GM18499 (cell line): ENCODE measurements around the gene PDE6B.
"Not testable (repeated sequence)": the region's sequence is repeated elsewhere in the genome, so short reads cannot be mapped to it uniquely, and the experiment has no call there.

Source experiments
- ATAC-seq: cut with Tn5 transposase; IDR thresholded peaks from one replicate; pipeline ENCODE4 v1.9.1; 2021; ENCODE audit warnings: moderate number of reproducible peaks; ENCODE audit not compliant: insufficient read depth, unreplicated experiment

Gene PDE6B

DNA sequence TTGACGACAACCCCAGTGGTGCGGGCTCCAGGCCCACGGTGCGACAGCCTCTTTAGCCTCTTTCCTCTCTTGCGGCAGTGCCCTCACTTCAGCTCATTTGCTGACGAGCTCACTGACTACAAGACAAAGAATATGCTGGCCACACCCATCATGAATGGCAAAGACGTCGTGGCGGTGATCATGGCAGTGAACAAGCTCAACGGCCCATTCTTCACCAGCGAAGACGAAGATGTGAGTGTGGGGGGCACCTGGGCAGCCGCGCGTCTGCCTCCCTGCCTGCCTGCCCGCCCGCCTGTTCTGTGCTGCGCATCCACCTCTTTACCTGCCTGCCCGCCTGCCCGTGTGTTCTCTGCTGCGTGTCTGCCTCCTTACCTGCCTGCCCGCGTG, 9.2 kb downstream of the PDE6B start:
- no peak for ATAC-seq

DNA sequence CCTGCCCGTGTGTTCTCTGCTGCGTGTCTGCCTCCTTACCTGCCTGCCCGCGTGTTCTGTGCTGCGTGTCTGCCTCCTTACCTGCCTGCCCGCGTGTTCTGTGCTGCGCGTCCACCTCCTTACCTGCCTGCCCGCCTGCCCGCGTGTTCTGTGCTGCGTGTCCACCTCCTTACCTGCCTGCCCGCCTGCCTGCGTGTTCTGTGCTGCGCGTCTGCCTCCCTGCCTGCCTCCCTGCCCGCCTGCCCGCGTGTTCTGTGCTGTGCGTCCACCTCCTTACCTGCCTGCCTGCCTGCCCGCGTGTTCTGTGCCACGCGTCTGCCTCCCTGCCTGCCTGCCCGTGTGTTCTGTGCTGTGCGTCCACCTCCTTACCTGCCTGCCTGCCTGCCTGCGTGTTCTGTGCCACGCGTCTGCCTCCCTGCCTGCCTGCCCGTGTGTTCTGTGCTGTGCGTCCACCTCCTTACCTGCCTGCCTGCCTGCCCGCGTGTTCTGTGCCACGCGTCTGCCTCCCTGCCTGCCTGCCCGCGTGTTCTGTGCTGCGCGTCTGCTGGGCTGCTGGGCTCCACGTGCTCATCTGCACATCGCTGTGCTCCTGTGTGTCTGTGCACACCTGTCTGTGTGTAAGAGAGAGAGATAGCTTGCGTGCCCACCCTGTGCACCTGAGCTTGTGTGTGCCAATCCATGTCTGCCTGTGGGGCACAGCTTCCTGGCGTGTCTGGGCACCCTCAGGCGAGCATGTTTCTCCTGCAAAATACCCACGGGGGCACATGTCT, 9.9 kb downstream of the PDE6B start:
- ATAC-seq, result not testable (repeated sequence)

DNA sequence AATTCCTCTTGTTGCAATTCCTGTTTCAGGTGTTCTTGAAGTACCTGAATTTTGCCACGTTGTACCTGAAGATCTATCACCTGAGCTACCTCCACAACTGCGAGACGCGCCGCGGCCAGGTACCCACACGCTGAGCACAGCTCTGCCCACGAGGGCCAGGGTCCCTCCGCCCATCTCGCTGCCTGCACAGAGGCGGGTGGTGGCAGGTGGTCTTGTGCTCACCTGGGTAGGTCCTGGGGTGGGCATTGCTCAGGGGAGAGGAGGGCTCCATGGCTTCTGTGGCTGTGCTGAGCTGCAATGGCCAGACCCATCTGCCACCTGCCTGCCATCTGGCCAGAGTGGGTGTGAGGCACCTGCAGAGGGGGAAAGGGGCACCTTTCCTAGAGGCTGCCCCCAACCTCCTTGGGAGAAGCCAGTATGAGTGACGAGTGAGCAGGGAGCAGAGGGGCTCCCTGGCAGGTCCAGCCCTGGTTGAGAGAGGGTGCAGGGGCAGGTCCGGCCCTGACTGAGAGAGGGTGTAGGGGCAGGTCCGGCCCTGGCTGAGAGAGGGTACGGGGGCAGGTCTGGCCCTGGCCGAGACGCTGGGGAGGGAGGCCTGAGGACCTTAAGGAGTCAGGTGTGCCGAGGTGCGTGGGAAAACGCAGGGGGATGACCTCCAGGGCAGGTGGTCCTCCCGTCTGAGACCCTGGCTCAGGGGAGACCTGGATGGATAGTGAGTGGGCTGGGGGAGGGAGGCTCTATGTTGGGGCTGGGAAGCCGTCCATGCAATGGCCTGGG, 10.7 kb downstream of the PDE6B start:
- no peak for ATAC-seq

DNA sequence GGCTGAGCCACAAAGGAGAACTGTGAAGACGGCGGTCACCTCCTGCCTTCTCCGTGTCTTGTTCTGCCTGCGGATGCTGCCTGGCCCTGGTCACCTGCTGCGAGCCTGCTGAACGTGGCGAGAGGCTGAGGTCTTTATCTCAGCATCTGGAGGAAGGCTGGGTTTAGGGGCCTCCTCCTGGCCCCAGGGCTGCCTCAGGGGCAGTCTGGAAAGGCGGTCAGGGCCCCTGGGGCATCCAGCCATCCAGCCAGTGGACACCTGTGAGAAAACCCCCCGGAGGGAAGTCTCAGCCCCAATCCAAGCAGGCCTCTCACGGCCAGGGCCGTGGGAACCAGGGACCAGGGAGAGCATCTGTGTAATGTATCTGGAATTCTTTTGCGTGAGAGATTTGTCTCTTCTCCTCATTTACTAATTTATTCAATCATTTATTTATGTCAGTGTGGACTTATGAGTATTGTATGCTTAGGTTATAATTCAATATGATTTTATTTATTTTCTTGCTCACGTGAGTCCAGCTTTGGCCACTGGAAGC, 11.3 kb downstream of the PDE6B start:
- no peak for ATAC-seq

DNA sequence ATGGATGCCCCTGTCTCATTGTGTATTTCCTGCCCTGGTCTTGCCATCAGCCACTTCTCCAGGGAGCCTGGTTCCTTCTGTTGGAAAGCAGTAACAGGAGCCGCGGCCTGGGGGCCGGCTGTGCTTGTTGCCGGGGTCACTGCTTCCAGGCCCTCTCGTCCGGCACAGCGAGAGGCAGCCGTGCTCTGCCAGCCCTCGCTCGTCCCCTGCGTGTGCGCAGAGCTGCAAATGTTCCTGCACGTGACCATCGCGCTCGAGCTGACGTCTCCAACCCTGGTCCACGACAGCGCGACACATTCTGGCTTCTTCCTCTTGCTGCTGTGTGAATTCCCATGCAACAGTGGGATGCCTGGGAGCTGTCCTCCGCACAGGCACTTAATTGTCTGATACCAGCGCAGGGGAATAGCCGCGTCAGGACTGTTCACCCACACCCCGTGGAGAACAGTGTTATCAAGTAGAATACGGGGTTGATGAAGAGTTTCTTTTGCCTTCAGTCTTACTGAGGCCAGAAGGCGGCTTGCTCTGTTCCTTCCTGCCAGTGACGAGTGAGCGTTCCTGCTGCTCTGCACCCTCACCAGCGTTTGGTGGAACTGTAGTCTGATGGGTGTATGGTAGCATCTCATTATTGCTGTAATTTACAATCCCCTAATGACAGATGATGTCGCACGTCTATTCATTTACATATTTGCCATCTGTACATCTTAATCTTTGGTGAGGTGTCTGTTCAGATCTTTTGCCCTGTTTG, 12.3 kb downstream of the PDE6B start:
- no peak for ATAC-seq

DNA sequence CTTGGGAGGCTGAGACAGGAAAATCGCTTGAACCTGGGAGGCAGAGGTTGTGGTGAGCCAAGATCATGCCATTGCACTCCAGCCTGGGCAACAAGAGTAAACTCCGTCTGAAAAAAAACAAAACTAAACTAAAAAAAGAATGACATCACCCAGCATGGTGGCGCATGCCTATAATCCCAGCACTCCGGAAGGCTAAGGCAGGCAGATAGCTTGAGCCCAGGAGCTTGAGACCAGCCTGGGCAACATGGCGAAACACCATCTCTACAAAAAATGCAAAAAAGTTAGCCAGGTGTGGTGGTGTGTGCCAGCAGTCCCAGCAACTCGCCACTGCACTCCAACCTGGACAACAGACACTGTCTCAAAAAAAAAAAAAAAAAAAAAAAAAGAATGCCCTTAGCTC, 17.0 kb downstream of the PDE6B start:
- not testable (repeated sequence) for ATAC-seq

DNA sequence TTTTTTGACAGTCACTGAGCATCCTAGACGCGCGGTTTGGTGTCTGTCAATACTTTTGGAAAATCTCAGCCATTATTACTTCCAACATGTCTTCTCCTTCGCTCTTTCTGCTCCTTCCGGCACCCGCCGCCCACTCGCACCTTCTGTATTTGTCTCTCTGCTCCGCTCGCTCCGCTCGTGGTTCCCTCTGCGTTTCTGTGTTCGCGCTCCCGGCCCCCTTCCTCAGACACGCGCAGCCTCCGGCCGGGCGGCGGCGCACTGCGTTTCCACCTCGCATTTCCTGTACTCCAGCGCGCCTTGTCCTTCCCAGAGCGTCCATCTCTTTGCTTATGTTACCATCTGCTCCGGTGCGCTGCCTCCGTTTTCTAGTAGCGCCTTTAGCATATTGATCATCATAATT, 21.1 kb downstream of the PDE6B start:
- no peak for ATAC-seq

DNA sequence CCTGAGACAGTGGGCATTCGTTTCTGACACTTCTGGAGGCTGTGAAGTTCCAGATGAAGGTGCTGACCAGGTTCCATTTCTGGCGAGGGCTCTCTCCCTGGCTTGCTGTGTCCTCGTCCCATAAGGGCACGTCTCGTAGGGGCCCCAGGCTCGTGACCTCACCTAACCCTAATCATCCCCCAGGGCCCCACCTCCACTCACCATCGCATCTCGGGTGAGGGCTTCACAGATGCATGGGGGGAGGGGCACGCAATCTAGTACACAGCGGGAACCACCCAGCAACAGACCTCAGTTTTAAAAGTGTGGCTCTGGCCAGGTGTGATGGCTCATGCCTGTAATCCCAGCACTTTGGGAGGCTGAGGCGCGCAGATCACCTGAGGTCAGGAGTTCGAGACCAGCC, 22.1 kb downstream of the PDE6B start:
- no peak for ATAC-seq

DNA sequence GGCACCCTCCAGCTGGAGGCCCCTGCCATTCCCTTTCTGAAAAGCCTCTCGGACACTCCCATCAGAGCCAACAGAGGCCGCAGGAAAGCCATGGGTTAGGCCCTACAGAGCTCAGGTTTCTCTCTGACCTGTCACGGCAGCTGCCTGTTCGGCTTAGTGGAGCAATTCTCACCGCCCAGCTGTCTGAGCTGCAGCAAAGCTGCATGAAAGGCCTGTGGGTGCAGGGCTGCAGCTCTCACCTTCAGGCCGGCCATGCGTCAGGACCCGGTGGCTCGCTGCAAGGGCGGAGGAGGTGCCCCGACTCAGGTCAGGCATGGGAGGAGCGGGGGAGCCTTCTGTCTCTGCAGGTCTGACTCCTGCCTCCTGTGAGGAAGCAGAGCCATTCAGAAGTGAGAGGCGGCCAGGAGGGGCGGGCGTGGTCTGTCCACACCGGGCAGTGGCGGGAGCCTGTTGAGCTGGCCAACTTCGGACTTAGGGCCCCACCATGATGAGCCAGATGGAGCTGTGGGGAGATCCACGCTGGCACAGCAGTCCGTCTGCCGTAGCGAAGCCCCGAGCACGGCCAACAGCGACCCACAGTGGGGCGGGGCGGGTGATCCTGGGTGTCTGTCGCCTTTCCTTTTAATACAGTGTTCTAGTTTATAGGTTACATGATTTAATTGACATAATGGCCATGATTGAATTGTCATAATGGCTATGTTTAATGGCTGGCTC, 23.4 kb downstream of the PDE6B start:
- no peak for ATAC-seq

DNA sequence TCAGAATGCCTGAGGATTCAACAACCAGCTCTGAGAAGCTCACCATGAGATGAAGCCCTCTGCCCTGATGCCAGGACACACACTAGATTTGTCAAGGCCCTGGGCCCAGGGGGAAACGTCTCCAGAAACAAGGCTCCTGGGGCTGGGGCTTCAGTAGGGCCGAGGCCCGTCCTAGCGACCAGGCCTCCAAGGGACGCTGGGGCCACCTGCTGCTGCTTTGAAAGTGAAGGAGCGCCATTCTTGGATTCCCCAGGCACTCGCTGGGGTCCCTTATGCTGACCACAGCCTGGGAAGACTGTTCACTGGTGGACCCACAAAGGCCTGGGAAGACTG, 23.9 kb downstream of the PDE6B start:
- ATAC-seq, result no peak

DNA sequence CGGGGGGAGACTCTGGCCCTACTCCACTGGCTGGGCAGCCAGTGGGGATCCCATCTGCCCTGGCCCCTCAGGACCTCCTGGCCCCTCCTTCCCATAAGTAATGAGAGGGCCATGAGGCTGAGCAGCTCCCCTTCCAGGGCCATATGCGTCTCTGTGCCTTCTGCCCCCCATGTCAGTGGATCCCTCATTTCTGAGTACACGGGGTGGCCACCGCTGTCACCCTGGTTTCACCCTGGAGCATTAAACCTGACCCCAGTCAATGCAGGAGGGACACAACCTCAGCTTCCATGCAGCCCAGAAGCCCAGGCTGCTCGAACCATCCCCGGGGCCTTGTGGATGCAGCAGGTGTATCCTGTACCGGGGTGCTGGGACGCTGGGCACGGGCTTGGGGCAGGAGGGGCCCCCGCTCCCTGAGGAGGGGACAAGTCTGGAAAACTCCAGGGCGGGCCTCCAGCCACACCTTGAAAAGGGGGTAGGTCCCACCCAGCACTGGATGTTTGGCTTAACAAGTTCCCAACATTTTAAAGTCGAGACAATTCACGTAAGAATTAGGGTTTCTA, 24.5 kb downstream of the PDE6B start:
- no peak for ATAC-seq

DNA sequence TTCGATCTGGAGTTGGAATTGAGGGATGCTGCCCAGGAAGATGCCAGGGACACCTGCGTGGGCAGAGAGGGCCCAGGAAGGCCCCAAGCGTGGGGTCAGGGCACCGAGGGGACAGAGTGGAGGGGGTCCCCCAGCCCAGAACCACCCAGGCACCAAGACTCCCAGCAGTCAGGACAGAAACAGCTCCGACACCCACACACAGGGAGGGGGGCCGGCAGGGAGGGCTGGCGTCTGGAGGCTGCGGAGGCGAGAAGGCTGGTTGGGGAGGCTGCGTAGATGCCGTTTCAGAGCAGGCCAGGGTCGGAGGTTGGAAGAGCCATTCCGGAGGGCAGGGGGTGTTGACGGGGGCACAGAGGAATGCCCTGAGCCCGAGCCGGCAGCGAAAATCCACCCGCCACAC, 25.1 kb downstream of the PDE6B start:
- no peak for ATAC-seq

DNA sequence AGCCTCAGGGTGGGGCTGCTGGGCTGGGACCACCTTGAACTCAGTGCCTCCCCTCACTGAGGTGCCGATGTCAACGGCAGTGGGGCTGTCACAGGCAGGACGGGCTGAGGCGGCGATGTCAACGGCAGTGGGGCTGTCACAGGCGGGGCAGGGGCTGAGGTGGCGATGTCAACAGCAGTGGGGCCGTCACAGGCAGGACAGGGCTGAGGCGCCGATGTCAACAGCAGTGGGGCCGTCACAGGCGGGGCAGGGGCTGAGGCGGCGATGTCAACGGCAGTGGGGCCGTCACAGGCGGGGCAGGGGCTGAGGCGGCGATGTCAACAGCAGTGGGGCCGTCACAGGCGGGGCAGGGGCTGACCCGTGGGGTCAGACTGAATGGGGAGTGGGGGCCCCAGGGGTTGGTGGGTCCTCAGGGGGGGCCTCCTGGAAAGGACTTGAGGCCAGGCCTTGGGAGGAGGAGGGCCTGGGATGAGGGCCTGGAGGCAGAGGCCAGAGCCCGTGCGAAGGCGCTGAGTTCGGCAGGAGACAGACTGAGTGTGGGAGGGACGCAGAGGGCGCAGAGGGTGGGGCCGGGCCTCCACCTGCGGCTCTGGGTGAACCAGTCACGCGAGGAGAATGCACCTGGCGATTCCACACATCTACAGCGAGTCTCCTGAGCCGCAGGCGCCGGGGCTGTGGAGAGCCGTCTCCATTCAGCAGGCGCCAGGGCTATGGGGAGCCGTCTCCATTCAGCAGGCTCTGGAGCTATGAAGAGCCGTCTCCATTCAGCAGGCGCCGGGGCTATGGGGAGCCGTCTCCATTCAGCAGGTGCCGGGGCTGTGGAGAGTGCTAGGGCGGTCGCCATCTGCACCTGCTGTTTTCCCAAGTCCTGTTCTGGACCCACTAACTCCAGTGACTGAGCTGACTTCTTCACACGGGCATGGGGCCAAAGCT, 25.8 kb downstream of the PDE6B start:
- ATAC-seq, result no peak

DNA sequence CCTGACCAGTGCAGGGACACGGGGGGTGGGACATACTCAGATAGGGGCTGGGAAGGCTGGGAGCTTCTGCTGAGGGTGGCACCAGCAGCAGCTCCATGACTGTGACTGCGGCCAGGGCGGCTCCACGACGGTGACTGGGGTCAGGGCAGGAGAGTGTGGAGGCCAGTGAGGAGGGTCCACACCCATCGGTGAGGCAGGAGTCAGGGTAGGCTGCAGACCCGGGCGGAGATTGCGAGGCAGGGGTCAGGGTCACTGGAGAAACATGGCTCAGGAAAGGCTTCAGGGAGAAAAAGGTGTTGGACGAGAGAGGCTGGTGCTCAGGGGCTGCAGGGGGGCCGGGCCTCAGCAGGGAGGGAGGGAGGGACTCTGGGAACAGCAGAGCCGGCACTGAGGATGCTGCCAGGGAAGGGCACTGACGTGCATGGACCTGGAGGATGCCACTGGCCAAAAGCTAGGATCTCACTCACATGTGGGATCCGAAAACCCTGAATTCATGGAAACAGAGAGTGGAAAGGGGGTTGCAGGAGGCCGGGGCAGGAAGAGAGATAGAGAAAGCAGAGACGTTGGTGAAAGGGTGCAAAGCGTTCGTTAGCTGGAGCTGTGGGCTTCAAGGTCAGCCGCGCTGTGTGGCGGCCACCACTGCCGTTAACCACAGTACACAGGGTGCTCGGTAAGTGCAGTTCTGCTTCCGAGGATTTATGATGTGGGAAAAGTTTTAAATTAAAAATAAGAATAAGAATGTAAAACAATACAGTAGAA, 26.7 kb downstream of the PDE6B start:
- ATAC-seq, result no peak

DNA sequence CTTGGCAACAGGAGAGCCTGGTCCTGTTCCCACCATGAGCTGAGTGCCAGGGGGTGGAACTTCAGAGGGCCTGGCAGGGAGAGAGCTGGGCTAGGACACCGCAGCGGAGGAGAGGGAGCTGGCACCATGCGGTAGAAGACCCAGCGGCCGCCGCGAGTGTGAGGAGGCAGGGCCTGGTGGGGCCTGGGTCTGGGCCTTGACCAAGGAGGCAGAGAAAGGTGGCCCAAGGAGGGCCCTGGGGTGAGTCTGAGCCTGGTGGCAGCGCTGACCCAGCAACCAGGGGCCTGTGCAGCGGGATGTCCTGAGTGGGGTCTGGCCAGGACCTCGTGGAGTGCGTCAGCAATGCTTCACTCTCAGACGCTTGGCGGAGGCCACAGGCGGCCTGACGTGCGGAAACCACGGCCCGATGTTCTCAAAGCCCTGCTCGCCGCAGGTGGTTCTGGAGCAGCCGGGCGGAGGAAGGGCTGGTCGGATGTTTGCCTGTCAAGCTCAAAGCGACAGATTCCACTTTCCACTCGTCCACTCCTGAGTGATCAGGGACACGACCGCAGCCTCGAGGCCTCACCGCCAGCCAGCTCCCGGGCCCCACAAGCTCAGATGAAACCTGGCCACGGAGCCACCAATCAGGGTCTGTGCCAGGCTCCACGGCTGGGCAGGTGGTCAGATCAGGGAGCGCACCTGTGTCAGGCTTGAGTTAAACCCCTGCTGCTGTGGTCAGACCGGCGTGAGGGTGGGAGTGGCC, 27.9 kb downstream of the PDE6B start:
- ATAC-seq, result no peak

DNA sequence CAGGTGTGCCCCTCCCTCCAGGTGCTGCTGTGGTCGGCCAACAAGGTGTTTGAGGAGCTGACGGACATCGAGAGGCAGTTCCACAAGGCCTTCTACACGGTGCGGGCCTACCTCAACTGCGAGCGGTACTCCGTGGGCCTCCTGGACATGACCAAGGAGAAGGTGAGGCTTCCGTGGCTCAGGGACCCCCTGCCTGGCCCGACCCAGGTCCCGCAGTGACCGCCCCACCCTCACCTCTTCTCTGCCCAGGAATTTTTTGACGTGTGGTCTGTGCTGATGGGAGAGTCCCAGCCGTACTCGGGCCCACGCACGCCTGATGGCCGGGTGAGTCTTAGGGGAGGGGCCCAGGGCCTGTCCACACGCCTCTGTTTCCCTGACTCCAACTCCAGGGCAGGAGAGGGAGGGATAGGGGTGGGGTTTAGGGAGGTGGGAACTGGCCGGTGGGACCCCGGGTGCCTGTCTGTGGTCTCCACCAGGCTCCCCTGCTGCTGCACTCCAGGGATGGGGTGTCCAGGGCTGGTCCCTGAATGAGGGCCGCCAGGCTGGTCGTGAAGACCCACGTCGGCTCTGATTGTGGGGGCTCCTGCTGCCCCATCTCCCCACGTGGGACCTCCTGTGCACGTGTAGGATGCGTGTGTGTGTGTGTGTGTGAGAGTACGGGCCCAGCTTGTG, 28.6 kb downstream of the PDE6B start:
- no peak for ATAC-seq

DNA sequence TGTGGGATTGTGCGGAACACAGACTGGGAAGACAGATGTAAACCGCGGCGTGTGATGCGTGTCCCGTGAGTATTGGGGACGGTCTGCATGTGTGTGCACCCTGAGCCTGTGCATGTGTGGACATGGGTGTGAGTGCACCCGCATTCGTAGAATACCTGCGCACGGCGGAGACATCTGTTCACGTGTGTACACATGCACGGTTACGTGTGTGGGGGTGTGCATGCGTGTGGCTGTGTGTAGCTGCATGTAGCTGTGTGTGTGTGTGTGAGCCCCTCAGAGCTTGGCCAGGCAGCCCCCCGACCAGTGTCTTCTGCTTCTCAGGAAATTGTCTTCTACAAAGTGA, 29.1 kb downstream of the PDE6B start:
- ATAC-seq, result no peak
